ENCODE data around the gene GRIK2. TPM values are rescaled to one million over a fixed set of nuclear protein-coding genes. Genes with fewer than 3 reads are reported as not detected.

Gene GRIK2
- total and polyA plus RNA-seq, 11 donors: 0.33 to 7.0 (median 3.9) TPM

- Histone ChIP-seq H3K27ac (no peak overlapping the region), H3K36me3 (no peaks in the 10 kb centered on the region), H3K9me3 (peaks cover 0 to 2% (median 0%) of the 10 kb centered on the region in 12 donors), H3K27me3 (no peaks in the 10 kb centered on the region), H3K4me1 (no peaks in the 10 kb centered on the region), H3K4me3 (no peak overlapping the region)
- ATAC-seq (no peak), DNase-seq (no peak)
- intact Hi-C loops (cut with DNase I): no loop called here
- TF ChIP-seq POLR2A (IDR thresholded peaks at IDR 0.05) (no peak), CTCF (IDR thresholded peaks at IDR 0.05) (no peak)
Observed at GRCh38 chr6:102026649-102027048, 633.1 kb downstream of the GRIK2 start.

GRCh38 chr6:102028176-102028575 is 634.7 kb downstream of the GRIK2 start:
- no peaks in the 10 kb centered on the region for H3K27me3 ChIP-seq
- peaks cover 0 to 3% (median 0%) of the 10 kb centered on the region in 12 donors for H3K9me3 ChIP-seq
- H3K4me1 ChIP-seq: no peaks in the 10 kb centered on the region
- DNase-seq (no peak), ATAC-seq (no peak)
- H3K4me3 ChIP-seq: no peak overlapping the region
- no peaks in the 10 kb centered on the region for H3K36me3 ChIP-seq
- no peak overlapping the region for H3K27ac ChIP-seq
- 84 to 90% (median 85%) methylated on average over 2 of the region's 2 CpGs for WGBS, 4 donors
- TF ChIP-seq POLR2A (IDR thresholded peaks at IDR 0.05) (no peak), CTCF (IDR thresholded peaks at IDR 0.05) (no peak)
- intact Hi-C loops (cut with DNase I): no loop called here

GRCh38 chr6:102038964-102039363 is 645.5 kb downstream of the GRIK2 start:
- TF ChIP-seq CTCF (IDR thresholded peaks at IDR 0.05) (no peak), POLR2A (IDR thresholded peaks at IDR 0.05) (no peak)
- Histone ChIP-seq H3K27ac (no peak overlapping the region), H3K27me3 (no peaks in the 10 kb centered on the region), H3K4me1 (no peaks in the 10 kb centered on the region), H3K9me3 (peaks cover 0 to 8% (median 0%) of the 10 kb centered on the region in 12 donors), H3K4me3 (no peak overlapping the region), H3K36me3 (no peaks in the 10 kb centered on the region)
- ATAC-seq (no peak), DNase-seq (no peak)
- intact Hi-C loops (cut with DNase I): no loop called here
- 57 to 67% (median 61%) methylated on average over 3 of the region's 3 CpGs for WGBS, 4 donors

GRCh38 chr6:102039441-102039840 is 645.9 kb downstream of the GRIK2 start:
- Histone ChIP-seq H3K36me3 (no peaks in the 10 kb centered on the region), H3K4me1 (no peaks in the 10 kb centered on the region), H3K27me3 (no peaks in the 10 kb centered on the region), H3K4me3 (no peak overlapping the region), H3K27ac (no peak overlapping the region), H3K9me3 (peaks cover 0 to 12% (median 0%) of the 10 kb centered on the region in 12 donors)
- no peak for ATAC-seq
- intact Hi-C loops (cut with DNase I): no loop called here
- no peak for DNase-seq
- WGBS, 4 donors: 68 to 76% (median 73%) methylated on average over 3 of the region's 3 CpGs
- TF ChIP-seq CTCF (IDR thresholded peaks at IDR 0.05) (no peak), POLR2A (IDR thresholded peaks at IDR 0.05) (no peak)

All from heart left ventricle (tissue), 16 donors.